ENCODE data around the gene MASP2. TPM values are rescaled to one million over a fixed set of nuclear protein-coding genes. Genes with fewer than 3 reads are reported as not detected.
"Not testable (repeated sequence)": the region's sequence is repeated elsewhere in the genome, so short reads cannot be mapped to it uniquely, and the experiment has no call there.

The MASP2 gene
- total RNA-seq, 1 donor from 2014 or later, result not detected

GRCh38 chr1:10992864-10993263 lies 54.2 kb downstream of the MASP2 start:
- DNase-seq (ENCODE audit: low read depth) (no peak), FAIRE-seq (no peak)
- TF ChIP-seq CTCF (IDR thresholded peaks at IDR 0.05; ENCODE audit: insufficient read depth, low read length, severe bottlenecking), result no peak
- Histone ChIP-seq H3K36me3 (ENCODE audit: control insufficient read depth, insufficient read depth, low read length) (no peaks in the 10 kb centered on the region), H3K4me3 (ENCODE audit: low read depth, low read length) (no peak overlapping the region), H3K27me3 (ENCODE audit: control insufficient read depth, insufficient read depth, low read length) (peaks cover 2% of the 10 kb centered on the region)

GRCh38 chr1:10992004-10992403 lies 55.0 kb downstream of the MASP2 start:
- not testable (repeated sequence) for H3K4me3 ChIP-seq (ENCODE audit: low read depth, low read length); H3K36me3 ChIP-seq (ENCODE audit: control insufficient read depth, insufficient read depth, low read length); FAIRE-seq; DNase-seq (ENCODE audit: low read depth); H3K27me3 ChIP-seq (ENCODE audit: control insufficient read depth, insufficient read depth, low read length)

GRCh38 chr1:10990828-10991227 lies 56.2 kb downstream of the MASP2 start:
- H3K36me3 ChIP-seq (ENCODE audit: control insufficient read depth, insufficient read depth, low read length), result no peaks in the 10 kb centered on the region
- DNase-seq (ENCODE audit: low read depth) (no peak), FAIRE-seq (no peak)

GRCh38 chr1:10989920-10990516 lies 57.0 kb downstream of the MASP2 start:
- DNase-seq (ENCODE audit: low read depth); H3K36me3 ChIP-seq (ENCODE audit: control insufficient read depth, insufficient read depth, low read length); H3K27me3 ChIP-seq (ENCODE audit: control insufficient read depth, insufficient read depth, low read length); H3K4me3 ChIP-seq (ENCODE audit: low read depth, low read length); FAIRE-seq: not testable (repeated sequence)

More at GRCh38 chr1:10990828-10991227, 56.2 kb downstream of the MASP2 start:
- no peak overlapping the region for H3K4me3 ChIP-seq (ENCODE audit: low read depth, low read length)
- no peak for TF ChIP-seq CTCF (IDR thresholded peaks at IDR 0.05; ENCODE audit: insufficient read depth, low read length, severe bottlenecking)
- H3K27me3 ChIP-seq (ENCODE audit: control insufficient read depth, insufficient read depth, low read length), result peaks cover 2% of the 10 kb centered on the region

GRCh38 chr1:10989095-10989494 lies 57.9 kb downstream of the MASP2 start:
- no peak for TF ChIP-seq CTCF (IDR thresholded peaks at IDR 0.05; ENCODE audit: insufficient read depth, low read length, severe bottlenecking)
- H3K27me3 ChIP-seq (ENCODE audit: control insufficient read depth, insufficient read depth, low read length), result peaks cover 3% of the 10 kb centered on the region
- no peak overlapping the region for H3K4me3 ChIP-seq (ENCODE audit: low read depth, low read length)
- DNase-seq (ENCODE audit: low read depth) (no peak), FAIRE-seq (no peak)
- no peaks in the 10 kb centered on the region for H3K36me3 ChIP-seq (ENCODE audit: control insufficient read depth, insufficient read depth, low read length)

- Histone ChIP-seq H3K27me3 (ENCODE audit: control insufficient read depth, insufficient read depth, low read length) (peaks cover 3% of the 10 kb centered on the region), H3K36me3 (ENCODE audit: control insufficient read depth, insufficient read depth, low read length) (no peaks in the 10 kb centered on the region), H3K4me3 (ENCODE audit: low read depth, low read length) (no peak overlapping the region)
- TF ChIP-seq CTCF (IDR thresholded peaks at IDR 0.05; ENCODE audit: insufficient read depth, low read length, severe bottlenecking), result no peak
- no peak for FAIRE-seq
- no peak for DNase-seq (ENCODE audit: low read depth)
Measured at GRCh38 chr1:10987840-10988417, 59.1 kb downstream of the MASP2 start.

GRCh38 chr1:10986525-10986890 lies 60.5 kb downstream of the MASP2 start:
- TF ChIP-seq CTCF (IDR thresholded peaks at IDR 0.05; ENCODE audit: insufficient read depth, low read length, severe bottlenecking), result no peak
- Histone ChIP-seq H3K4me3 (ENCODE audit: low read depth, low read length) (no peak overlapping the region), H3K27me3 (ENCODE audit: control insufficient read depth, insufficient read depth, low read length) (peaks cover 5% of the 10 kb centered on the region), H3K36me3 (ENCODE audit: control insufficient read depth, insufficient read depth, low read length) (no peaks in the 10 kb centered on the region)
- FAIRE-seq (no peak), DNase-seq (ENCODE audit: low read depth) (no peak)

Measured in bronchial epithelial cell (primary cell).